ENCODE measurements around the gene RPTOR.

GRCh38 chr17:80750263-80750662 is 205.6 kb downstream of the RPTOR start:
- TF ChIP-seq CTCF (conservative IDR thresholded peaks at IDR 0.05; ENCODE audit: low read depth, low read length) (no peak), EZH2 (IDR thresholded peaks at IDR 0.05; ENCODE audit: low read length, unreplicated experiment) (no peak)
